GM23338 (cell line): Measurements from ENCODE around the gene SH2D1A. TPM values are rescaled to one million over a fixed set of nuclear protein-coding genes. Genes with fewer than 3 reads are reported as not detected.

Experiments
- ATAC-seq: fragments of 200-7000 bp; cut with Tn5 transposase; 3 replicates; pipeline ENCODE4 v1.9.1; 2020
- DNase-seq: peaks from one replicate; pipeline ENCODE4 v3.0.0-alpha.2; 2015; ENCODE audit warnings: low spot score
- H2AFZ ChIP-seq: fragments of 200-600 bp; sonication (generic); 2 replicates; pipeline ENCODE4 v1.8.0; 2016; ENCODE audit warnings: antibody characterized with exemption, mild to moderate bottlenecking, moderate library complexity
- H3F3A ChIP-seq: fragments of 200-600 bp; sonication (generic); replicated peaks from 2 replicates; pipeline ENCODE4 v1.8.0; 2017; ENCODE audit warnings: antibody characterized with exemption, mixed run types, low read depth
- H3K27ac ChIP-seq: fragments of 200-600 bp; sonication (generic); 2 replicates; pipeline ENCODE4 v1.6.1; 2016; ENCODE audit warnings: low read depth
- H3K27me3 ChIP-seq: fragments of 200-600 bp; sonication (generic); 2 replicates; pipeline ENCODE4 v1.8.0; 2016; ENCODE audit warnings: mild to moderate bottlenecking, mixed run types, moderate library complexity; ENCODE audit not compliant: insufficient read depth
- H3K36me3 ChIP-seq: fragments of 200-600 bp; sonication (generic); 2 replicates; pipeline ENCODE4 v1.8.0; 2016; ENCODE audit warnings: mild to moderate bottlenecking; ENCODE audit not compliant: insufficient read depth
- H3K4me1 ChIP-seq: fragments of 200-600 bp; sonication (generic); 2 replicates; pipeline ENCODE4 v1.8.0; 2016; ENCODE audit warnings: mild to moderate bottlenecking, moderate library complexity; ENCODE audit not compliant: insufficient read depth
- H3K4me2 ChIP-seq: fragments of 200-600 bp; sonication (generic); 2 replicates; pipeline ENCODE4 v1.7.1; 2017; ENCODE audit warnings: mixed run types
- H3K4me3 ChIP-seq: fragments of 200-600 bp; sonication (generic); 2 replicates; pipeline ENCODE4 v1.6.1; 2016; ENCODE audit warnings: mixed run types
- H3K79me2 ChIP-seq: fragments of 200-600 bp; sonication (generic); replicated peaks from 2 replicates; pipeline ENCODE4 v1.8.0; 2017; ENCODE audit warnings: mild to moderate bottlenecking; ENCODE audit not compliant: insufficient read depth
- H3K9me2 ChIP-seq: fragments of 200-600 bp; sonication (generic); 2 replicates; pipeline ENCODE4 v1.8.0; 2017; ENCODE audit not compliant: insufficient read depth
- H4K20me1 ChIP-seq: fragments of 200-600 bp; sonication (generic); replicated peaks from 2 replicates; pipeline ENCODE4 v1.8.0; 2017; ENCODE audit warnings: mild to moderate bottlenecking; ENCODE audit not compliant: insufficient read depth
- H3K27ac Mint-ChIP-seq: 2 replicates; pipeline ENCODE4 v1.8.0; 2020; ENCODE audit warnings: inconsistent platforms, mild to moderate bottlenecking, moderate library complexity, mixed read lengths
- H3K27me3 Mint-ChIP-seq: 3 replicates; pipeline ENCODE4 v1.8.0; 2022; ENCODE audit warnings: low read depth, mild to moderate bottlenecking, moderate library complexity, mixed read lengths, inconsistent platforms; ENCODE audit not compliant: insufficient read depth, poor library complexity
- H3K36me3 Mint-ChIP-seq: 3 replicates; pipeline ENCODE4 v1.8.0; 2021; ENCODE audit warnings: low read depth, mild to moderate bottlenecking, inconsistent platforms, moderate library complexity, mixed read lengths
- H3K4me1 Mint-ChIP-seq: 3 replicates; pipeline ENCODE4 v1.8.0; 2020; ENCODE audit warnings: mild to moderate bottlenecking, inconsistent platforms, mixed read lengths
- H3K4me3 Mint-ChIP-seq: 3 replicates; pipeline ENCODE4 v1.8.0; 2021; ENCODE audit warnings: moderate library complexity, mild to moderate bottlenecking, inconsistent platforms, mixed read lengths
- H3K9me3 Mint-ChIP-seq: 3 replicates; pipeline ENCODE4 v1.8.0; 2020; ENCODE audit warnings: moderate library complexity, mild to moderate bottlenecking, inconsistent platforms, mixed read lengths
- CREB1 ChIP-seq: fragments of 250-450 bp; sonication (Bioruptor Pico); IDR thresholded peaks from 2 replicates; pipeline ENCODE4 v1.5.0; 2020; ENCODE audit warnings: low read depth, mild to moderate bottlenecking, moderate library complexity
- EZH2 ChIP-seq: fragments of 200-600 bp; sonication (generic); IDR thresholded peaks from one replicate; pipeline ENCODE4 v1.8.0; 2017; ENCODE audit warnings: antibody characterized with exemption, mild to moderate bottlenecking, low read depth; ENCODE audit not compliant: unreplicated experiment
- EZH2phosphoT487 ChIP-seq: fragments of 200-600 bp; sonication (generic); IDR thresholded peaks from one replicate; pipeline ENCODE4 v1.8.1; 2018; ENCODE audit warnings: antibody characterized with exemption; ENCODE audit not compliant: unreplicated experiment
- JUNB ChIP-seq: IDR thresholded peaks from one replicate; pipeline ENCODE4 v1.6.1; 2016; ENCODE audit warnings: antibody characterized with exemption; ENCODE audit not compliant: unreplicated experiment
- NANOG ChIP-seq: IDR thresholded peaks from 2 replicates; pipeline ENCODE4 v1.6.1; 2016; ENCODE audit warnings: antibody characterized with exemption, borderline replicate concordance
- polyA plus RNA-seq: library from polyadenylated mRNA; unstranded; fragments of >200 nt; fragmentation: Nextera tagmentation; extraction: Ambion mirVana; gene quantifications from 2 replicates; pipeline ENCODE4 v1.2.1, GENCODE V29; 2016
- total RNA-seq: library from RNA; depleted of rRNA; stranded (reverse); fragments of >200 nt; shearing (Covaris generic); gene quantifications from 2 replicates; pipeline ENCODE4 v1.2.3, GENCODE V29; 2014
- TF ChIP-seq, protein P1 (sequence below): IDR thresholded peaks from one replicate; pipeline ENCODE4 v1.6.1; 2018; ENCODE audit warnings: antibody characterized with exemption; ENCODE audit not compliant: unreplicated experiment
- TF ChIP-seq, protein P2 (sequence below), 2 experiments: fragments of 200-600 bp in 1 of 2; sonication (generic) in 1 of 2; conservative IDR thresholded peaks; 2 replicates each; pipeline versions ENCODE4 v1.5.1 to v1.6.1; 2016 to 2017; ENCODE audit warnings: antibody characterized with exemption in 2 of 2, low read depth in 2 of 2, mild to moderate bottlenecking in 2 of 2, moderate library complexity in 1 of 2
- TF ChIP-seq, protein P3 (sequence below): fragments of 250-450 bp; sonication (Bioruptor Pico); IDR thresholded peaks from 2 replicates; pipeline ENCODE4 v1.5.0; 2020; ENCODE audit warnings: mild to moderate bottlenecking, moderate library complexity

The SH2D1A gene
- total and polyA plus RNA-seq, 2 experiments from 2014 or later: not detected

DNA sequence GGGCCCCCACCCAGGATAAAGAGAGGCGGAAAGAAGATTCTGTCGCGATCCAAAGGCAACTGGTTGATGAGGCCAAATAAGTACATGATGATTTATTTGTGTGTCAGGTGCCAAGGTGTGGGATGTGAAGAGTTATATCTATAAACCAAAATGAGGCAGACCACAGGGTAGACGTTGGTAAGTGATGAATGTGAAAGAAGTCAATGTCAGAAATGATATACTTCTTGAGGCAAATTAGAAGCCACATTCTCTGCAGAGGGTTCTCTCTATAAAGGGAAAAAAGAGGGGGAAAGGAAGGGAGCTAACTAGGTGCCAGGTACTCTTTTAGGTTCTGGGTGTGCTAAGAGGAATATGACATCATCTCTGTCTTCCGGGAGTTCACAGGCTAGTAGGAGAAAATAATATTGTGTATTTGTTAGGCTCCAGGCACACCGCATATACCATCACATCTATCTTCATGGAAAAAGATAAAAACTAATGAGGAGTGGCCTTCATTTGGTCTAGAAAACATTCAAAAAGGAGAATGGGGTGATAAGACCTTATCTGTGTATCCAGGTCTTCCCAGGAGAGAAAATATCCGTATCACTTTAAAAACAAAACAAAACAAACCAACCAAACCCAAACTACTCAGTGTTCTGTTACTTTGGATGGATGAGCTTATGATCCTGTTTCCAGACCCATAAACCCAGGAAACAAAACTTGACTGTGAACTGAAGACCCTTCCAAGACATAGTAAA is 4.8 kb upstream of the SH2D1A start:
- no peaks in the 10 kb centered on the region for H3K9me3 Mint-ChIP-seq
- no peaks in the 10 kb centered on the region for H3F3A ChIP-seq
- DNase-seq (no peak), ATAC-seq (no peak)
- no peak overlapping the region for H3K4me3 ChIP-seq
- no peak overlapping the region for H3K27ac ChIP-seq
- H3K79me2 ChIP-seq: no peaks in the 10 kb centered on the region
- H3K4me3 Mint-ChIP-seq: no peak overlapping the region
- H3K36me3 Mint-ChIP-seq: no peaks in the 10 kb centered on the region
- H3K4me1 ChIP-seq: no peaks in the 10 kb centered on the region
- H3K4me2 ChIP-seq: no peak overlapping the region
- H3K27ac Mint-ChIP-seq: no peak overlapping the region
- H2AFZ ChIP-seq: no peak overlapping the region
- H3K4me1 Mint-ChIP-seq: no peaks in the 10 kb centered on the region
- no peaks in the 10 kb centered on the region for H3K9me2 ChIP-seq
- no peaks in the 10 kb centered on the region for H3K27me3 Mint-ChIP-seq
- no peaks in the 10 kb centered on the region for H3K36me3 ChIP-seq
- H4K20me1 ChIP-seq: no peaks in the 10 kb centered on the region
- no peaks in the 10 kb centered on the region for H3K27me3 ChIP-seq
- TF ChIP-seq EZH2 (no peak), EZH2phosphoT487 (no peak), CREB1 (CRISPR knock-in tag) (no peak), JUNB (no peak), NANOG (no peak)
- TF ChIP-seq, protein P1, sequence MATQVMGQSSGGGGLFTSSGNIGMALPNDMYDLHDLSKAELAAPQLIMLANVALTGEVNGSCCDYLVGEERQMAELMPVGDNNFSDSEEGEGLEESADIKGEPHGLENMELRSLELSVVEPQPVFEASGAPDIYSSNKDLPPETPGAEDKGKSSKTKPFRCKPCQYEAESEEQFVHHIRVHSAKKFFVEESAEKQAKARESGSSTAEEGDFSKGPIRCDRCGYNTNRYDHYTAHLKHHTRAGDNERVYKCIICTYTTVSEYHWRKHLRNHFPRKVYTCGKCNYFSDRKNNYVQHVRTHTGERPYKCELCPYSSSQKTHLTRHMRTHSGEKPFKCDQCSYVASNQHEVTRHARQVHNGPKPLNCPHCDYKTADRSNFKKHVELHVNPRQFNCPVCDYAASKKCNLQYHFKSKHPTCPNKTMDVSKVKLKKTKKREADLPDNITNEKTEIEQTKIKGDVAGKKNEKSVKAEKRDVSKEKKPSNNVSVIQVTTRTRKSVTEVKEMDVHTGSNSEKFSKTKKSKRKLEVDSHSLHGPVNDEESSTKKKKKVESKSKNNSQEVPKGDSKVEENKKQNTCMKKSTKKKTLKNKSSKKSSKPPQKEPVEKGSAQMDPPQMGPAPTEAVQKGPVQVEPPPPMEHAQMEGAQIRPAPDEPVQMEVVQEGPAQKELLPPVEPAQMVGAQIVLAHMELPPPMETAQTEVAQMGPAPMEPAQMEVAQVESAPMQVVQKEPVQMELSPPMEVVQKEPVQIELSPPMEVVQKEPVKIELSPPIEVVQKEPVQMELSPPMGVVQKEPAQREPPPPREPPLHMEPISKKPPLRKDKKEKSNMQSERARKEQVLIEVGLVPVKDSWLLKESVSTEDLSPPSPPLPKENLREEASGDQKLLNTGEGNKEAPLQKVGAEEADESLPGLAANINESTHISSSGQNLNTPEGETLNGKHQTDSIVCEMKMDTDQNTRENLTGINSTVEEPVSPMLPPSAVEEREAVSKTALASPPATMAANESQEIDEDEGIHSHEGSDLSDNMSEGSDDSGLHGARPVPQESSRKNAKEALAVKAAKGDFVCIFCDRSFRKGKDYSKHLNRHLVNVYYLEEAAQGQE: no peak
- TF ChIP-seq, protein P2, sequence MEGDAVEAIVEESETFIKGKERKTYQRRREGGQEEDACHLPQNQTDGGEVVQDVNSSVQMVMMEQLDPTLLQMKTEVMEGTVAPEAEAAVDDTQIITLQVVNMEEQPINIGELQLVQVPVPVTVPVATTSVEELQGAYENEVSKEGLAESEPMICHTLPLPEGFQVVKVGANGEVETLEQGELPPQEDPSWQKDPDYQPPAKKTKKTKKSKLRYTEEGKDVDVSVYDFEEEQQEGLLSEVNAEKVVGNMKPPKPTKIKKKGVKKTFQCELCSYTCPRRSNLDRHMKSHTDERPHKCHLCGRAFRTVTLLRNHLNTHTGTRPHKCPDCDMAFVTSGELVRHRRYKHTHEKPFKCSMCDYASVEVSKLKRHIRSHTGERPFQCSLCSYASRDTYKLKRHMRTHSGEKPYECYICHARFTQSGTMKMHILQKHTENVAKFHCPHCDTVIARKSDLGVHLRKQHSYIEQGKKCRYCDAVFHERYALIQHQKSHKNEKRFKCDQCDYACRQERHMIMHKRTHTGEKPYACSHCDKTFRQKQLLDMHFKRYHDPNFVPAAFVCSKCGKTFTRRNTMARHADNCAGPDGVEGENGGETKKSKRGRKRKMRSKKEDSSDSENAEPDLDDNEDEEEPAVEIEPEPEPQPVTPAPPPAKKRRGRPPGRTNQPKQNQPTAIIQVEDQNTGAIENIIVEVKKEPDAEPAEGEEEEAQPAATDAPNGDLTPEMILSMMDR (conservative IDR thresholded peaks at IDR 0.05; ENCODE audit: low read depth in 2 of 2): no peak
- TF ChIP-seq, protein P3, sequence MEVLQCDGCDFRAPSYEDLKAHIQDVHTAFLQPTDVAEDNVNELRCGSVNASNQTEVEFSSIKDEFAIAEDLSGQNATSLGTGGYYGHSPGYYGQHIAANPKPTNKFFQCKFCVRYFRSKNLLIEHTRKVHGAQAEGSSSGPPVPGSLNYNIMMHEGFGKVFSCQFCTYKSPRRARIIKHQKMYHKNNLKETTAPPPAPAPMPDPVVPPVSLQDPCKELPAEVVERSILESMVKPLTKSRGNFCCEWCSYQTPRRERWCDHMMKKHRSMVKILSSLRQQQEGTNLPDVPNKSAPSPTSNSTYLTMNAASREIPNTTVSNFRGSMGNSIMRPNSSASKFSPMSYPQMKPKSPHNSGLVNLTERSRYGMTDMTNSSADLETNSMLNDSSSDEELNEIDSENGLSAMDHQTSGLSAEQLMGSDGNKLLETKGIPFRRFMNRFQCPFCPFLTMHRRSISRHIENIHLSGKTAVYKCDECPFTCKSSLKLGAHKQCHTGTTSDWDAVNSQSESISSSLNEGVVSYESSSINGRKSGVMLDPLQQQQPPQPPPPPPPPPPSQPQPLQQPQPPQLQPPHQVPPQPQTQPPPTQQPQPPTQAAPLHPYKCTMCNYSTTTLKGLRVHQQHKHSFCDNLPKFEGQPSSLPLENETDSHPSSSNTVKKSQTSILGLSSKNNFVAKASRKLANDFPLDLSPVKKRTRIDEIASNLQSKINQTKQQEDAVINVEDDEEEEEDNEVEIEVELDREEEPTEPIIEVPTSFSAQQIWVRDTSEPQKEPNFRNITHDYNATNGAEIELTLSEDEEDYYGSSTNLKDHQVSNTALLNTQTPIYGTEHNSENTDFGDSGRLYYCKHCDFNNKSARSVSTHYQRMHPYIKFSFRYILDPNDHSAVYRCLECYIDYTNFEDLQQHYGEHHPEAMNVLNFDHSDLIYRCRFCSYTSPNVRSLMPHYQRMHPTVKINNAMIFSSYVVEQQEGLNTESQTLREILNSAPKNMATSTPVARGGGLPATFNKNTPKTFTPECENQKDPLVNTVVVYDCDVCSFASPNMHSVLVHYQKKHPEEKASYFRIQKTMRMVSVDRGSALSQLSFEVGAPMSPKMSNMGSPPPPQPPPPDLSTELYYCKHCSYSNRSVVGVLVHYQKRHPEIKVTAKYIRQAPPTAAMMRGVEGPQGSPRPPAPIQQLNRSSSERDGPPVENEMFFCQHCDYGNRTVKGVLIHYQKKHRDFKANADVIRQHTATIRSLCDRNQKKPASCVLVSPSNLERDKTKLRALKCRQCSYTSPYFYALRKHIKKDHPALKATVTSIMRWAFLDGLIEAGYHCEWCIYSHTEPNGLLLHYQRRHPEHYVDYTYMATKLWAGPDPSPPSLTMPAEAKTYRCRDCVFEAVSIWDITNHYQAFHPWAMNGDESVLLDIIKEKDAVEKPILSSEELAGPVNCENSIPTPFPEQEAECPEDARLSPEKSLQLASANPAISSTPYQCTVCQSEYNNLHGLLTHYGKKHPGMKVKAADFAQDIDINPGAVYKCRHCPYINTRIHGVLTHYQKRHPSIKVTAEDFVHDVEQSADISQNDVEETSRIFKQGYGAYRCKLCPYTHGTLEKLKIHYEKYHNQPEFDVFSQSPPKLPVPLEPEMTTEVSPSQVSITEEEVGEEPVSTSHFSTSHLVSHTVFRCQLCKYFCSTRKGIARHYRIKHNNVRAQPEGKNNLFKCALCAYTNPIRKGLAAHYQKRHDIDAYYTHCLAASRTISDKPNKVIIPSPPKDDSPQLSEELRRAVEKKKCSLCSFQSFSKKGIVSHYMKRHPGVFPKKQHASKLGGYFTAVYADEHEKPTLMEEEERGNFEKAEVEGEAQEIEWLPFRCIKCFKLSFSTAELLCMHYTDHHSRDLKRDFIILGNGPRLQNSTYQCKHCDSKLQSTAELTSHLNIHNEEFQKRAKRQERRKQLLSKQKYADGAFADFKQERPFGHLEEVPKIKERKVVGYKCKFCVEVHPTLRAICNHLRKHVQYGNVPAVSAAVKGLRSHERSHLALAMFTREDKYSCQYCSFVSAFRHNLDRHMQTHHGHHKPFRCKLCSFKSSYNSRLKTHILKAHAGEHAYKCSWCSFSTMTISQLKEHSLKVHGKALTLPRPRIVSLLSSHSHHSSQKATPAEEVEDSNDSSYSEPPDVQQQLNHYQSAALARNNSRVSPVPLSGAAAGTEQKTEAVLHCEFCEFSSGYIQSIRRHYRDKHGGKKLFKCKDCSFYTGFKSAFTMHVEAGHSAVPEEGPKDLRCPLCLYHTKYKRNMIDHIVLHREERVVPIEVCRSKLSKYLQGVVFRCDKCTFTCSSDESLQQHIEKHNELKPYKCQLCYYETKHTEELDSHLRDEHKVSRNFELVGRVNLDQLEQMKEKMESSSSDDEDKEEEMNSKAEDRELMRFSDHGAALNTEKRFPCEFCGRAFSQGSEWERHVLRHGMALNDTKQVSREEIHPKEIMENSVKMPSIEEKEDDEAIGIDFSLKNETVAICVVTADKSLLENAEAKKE (CRISPR knock-in tag): no peak
